OCI-LY7 (cell line): Measurements from ENCODE around the gene RNF150. TPM values are rescaled to one million over a fixed set of nuclear protein-coding genes. Genes with fewer than 3 reads are reported as not detected.

ENCODE experiments used
- BruUV-seq: library from RNA; stranded (reverse); fragments of 400-500 nt; replicated peaks from 2 replicates; lab custom pipeline; 2021; lab: Mats Ljungman, UMichigan
- CTCF ChIA-PET: fragments of 300-600 bp; sonication (Branson Sonifier 250); formaldehyde crosslinking; loops from one replicate; lab custom pipeline; 2022; ENCODE audit warnings: antibody characterized with exemption; ENCODE audit not compliant: unreplicated experiment; lab: Charles Lee
- POLR2A ChIA-PET: fragments of 300-600 bp; sonication (Branson Sonifier 250); formaldehyde crosslinking; loops from one replicate; lab custom pipeline; 2022; ENCODE audit warnings: antibody characterized with exemption; lab: Charles Lee
- DNase-seq: peaks from one replicate; pipeline ENCODE4 v3.0.0-alpha.2; 2015; ENCODE audit warnings: low spot score
- H2AFZ ChIP-seq: fragments of 200-600 bp; sonication (generic), shearing (Covaris generic); 2 replicates; pipeline ENCODE4 v1.6.1; 2014; ENCODE audit warnings: mild to moderate bottlenecking, antibody characterized with exemption, low read length, moderate library complexity
- H3K27ac ChIP-seq: fragments of 200-600 bp; sonication (generic); 2 replicates; pipeline ENCODE4 v1.5.1; 2014; ENCODE audit warnings: mixed run types, low read depth, mild to moderate bottlenecking, moderate library complexity, low read length, inconsistent platforms; ENCODE audit not compliant: poor library complexity, severe bottlenecking
- H3K36me3 ChIP-seq: fragments of 200-600 bp; sonication (generic); 2 replicates; pipeline ENCODE4 v1.6.1; 2014; ENCODE audit warnings: mild to moderate bottlenecking, antibody characterized with exemption, low read length, moderate library complexity, mixed read lengths; ENCODE audit not compliant: insufficient read depth
- H3K4me1 ChIP-seq: fragments of 200-600 bp; sonication (generic); 2 replicates; pipeline ENCODE4 v1.5.1; 2014; ENCODE audit warnings: mild to moderate bottlenecking, low read length; ENCODE audit not compliant: insufficient read depth, poor library complexity, severe bottlenecking
- H3K4me2 ChIP-seq: fragments of 200-600 bp; sonication (generic); 2 replicates; pipeline ENCODE4 v1.6.1; 2014; ENCODE audit warnings: mild to moderate bottlenecking, low read length
- H3K4me3 ChIP-seq: fragments of 200-600 bp; sonication (generic); 2 replicates; pipeline ENCODE4 v1.5.1; 2014; ENCODE audit warnings: mild to moderate bottlenecking, low read depth, low read length; ENCODE audit not compliant: poor library complexity, severe bottlenecking
- H3K79me2 ChIP-seq: fragments of 200-600 bp; sonication (generic); 2 replicates; pipeline ENCODE4 v1.6.1; 2016; ENCODE audit warnings: low read depth, mild to moderate bottlenecking, low read length, moderate library complexity, mixed read lengths; ENCODE audit not compliant: insufficient read depth
- H3K9me2 ChIP-seq: fragments of 200-600 bp; sonication (generic); 2 replicates; pipeline ENCODE4 v1.6.1; 2016; ENCODE audit warnings: mild to moderate bottlenecking, low read length, mixed read lengths; ENCODE audit not compliant: insufficient read depth
- H3K9me3 ChIP-seq: fragments of 200-600 bp; sonication (generic); 2 replicates; pipeline ENCODE4 v1.6.1; 2014; ENCODE audit warnings: mild to moderate bottlenecking, mixed run types, low read length, mixed read lengths
- H4K20me1 ChIP-seq: fragments of 200-600 bp; sonication (generic); 2 replicates; pipeline ENCODE4 v1.6.1; 2014; ENCODE audit warnings: mild to moderate bottlenecking, antibody characterized with exemption, low read length, moderate library complexity, mixed read lengths; ENCODE audit not compliant: insufficient read depth
- EZH2phosphoT487 ChIP-seq: fragments of 200-600 bp; sonication (generic); IDR thresholded peaks from 2 replicates; pipeline ENCODE4 v1.6.1; 2018; ENCODE audit warnings: low read depth, borderline replicate concordance, mild to moderate bottlenecking, mixed run types, antibody characterized with exemption, low read length, moderate library complexity, mixed read lengths
- intact Hi-C: fragments of 100-400 bp; cut with micrococcal nuclease; formaldehyde crosslinking; loops from one replicate; pipeline ENCODE4 v1.10.0; 2022; ENCODE audit not compliant: unreplicated experiment
- total RNA-seq, 2 experiments: library from RNA; depleted of rRNA in 1 of 2; stranded (reverse); fragments of >200 nt in 1 of 2; shearing (Covaris generic) in 1 of 2; gene quantifications; 2 replicates each; pipeline ENCODE4 v1.2.3, GENCODE V29; 2014 to 2022
- TF ChIP-seq, protein P1 (sequence below): fragments of 200-600 bp; sonication (generic); conservative IDR thresholded peaks from 2 replicates; pipeline ENCODE4 v1.5.1; 2014; ENCODE audit warnings: mild to moderate bottlenecking, antibody characterized with exemption, low read length, moderate library complexity, mixed read lengths

RNF150 gene
- total RNA-seq, 2 experiments from 2014 or later, result not detected

DNA sequence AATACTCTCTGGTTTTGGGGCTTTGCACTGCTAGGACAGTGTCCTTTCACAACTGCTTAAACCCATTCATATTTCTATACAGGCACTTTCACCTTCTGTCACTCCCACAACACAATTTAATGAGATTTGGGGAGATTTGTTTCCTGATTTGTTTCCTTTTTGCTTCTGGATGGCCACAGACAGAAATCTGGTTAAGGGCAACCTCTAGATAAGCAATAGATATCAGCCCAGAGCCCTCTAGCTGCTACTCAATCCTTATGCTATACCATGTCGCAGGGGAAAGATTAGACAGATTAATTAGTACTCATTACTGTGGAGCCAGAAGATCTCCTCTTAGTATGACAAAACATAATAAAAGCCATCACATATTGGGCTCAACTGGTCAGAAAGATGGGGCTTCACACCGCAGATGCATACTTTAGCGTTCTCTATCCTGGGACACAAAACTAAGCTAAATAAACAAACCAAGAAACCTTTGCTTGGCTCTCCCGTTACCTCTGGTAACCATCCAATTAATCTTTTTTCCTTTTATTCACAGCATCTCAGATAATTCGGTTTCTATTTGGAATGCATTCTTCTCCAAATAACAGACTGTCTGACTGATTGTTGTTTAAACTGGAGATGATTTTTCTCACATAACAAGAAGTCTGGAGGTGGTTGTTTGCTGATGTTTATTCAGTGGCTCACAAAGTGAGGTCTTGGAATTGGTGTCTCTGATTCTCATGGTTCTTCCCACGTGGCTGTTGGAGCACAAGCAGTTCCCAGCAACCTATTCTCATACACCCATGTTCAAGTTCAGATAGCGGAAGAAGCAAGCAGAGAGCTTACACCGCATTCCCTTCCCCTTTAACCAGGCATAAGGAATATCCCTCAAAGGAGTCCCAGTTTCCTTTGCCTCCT lies 46.5 kb upstream of the RNF150 start:
- Histone ChIP-seq H3K36me3 (no peaks in the 10 kb centered on the region), H3K9me2 (no peaks in the 10 kb centered on the region), H4K20me1 (no peaks in the 10 kb centered on the region), H3K27ac (no peak overlapping the region), H3K4me3 (no peak overlapping the region), H3K79me2 (no peaks in the 10 kb centered on the region), H3K4me1 (no peaks in the 10 kb centered on the region), H3K9me3 (no peaks in the 10 kb centered on the region), H3K4me2 (no peak overlapping the region), H2AFZ (no peak overlapping the region)
- no peak for DNase-seq
- no TSS peak for BruUV-seq
- ChIA-PET POLR2A (no interaction called here), CTCF (no interaction called here)
- intact Hi-C loops, result no loop called here
- TF ChIP-seq EZH2phosphoT487, result no peak
- TF ChIP-seq, protein P1, sequence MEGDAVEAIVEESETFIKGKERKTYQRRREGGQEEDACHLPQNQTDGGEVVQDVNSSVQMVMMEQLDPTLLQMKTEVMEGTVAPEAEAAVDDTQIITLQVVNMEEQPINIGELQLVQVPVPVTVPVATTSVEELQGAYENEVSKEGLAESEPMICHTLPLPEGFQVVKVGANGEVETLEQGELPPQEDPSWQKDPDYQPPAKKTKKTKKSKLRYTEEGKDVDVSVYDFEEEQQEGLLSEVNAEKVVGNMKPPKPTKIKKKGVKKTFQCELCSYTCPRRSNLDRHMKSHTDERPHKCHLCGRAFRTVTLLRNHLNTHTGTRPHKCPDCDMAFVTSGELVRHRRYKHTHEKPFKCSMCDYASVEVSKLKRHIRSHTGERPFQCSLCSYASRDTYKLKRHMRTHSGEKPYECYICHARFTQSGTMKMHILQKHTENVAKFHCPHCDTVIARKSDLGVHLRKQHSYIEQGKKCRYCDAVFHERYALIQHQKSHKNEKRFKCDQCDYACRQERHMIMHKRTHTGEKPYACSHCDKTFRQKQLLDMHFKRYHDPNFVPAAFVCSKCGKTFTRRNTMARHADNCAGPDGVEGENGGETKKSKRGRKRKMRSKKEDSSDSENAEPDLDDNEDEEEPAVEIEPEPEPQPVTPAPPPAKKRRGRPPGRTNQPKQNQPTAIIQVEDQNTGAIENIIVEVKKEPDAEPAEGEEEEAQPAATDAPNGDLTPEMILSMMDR, result no peak

DNA sequence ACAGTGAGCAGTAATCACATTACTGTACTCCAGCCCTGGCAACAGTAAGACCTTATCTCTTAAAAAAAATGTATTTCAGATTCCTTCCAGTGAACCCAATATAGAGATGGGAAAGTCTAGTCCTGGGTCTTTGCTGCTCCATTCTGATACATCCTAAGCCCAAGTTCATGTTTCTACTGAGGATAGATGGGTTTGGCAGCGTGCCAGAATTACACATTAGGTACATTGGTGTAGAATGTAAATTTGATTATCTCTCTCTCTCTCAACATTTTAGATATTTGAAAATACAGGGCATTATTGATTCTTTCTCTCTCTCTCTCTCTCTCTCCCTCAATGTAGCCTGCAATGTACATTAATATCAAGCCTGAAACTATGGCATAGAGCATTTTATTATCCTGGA lies 43.9 kb upstream of the RNF150 start:
- ChIA-PET POLR2A (interaction anchor here (0.6 kb wide), 1 partner anchor 11 kb away, joined by 3 read pairs; no protein-coding TSS in a partner anchor), CTCF (no interaction called here)
- BruUV-seq, result no TSS peak

More for the DNA sequence above, 43.9 kb upstream of the RNF150 start:
- DNase-seq, result no peak
- no peak overlapping the region for H2AFZ ChIP-seq
- H3K9me3 ChIP-seq, result no peaks in the 10 kb centered on the region
- no peaks in the 10 kb centered on the region for H4K20me1 ChIP-seq
- H3K9me2 ChIP-seq, result no peaks in the 10 kb centered on the region
- H3K4me3 ChIP-seq, result no peak overlapping the region
- no peaks in the 10 kb centered on the region for H3K36me3 ChIP-seq
- TF ChIP-seq, protein P1, result no peak
- TF ChIP-seq EZH2phosphoT487, result no peak
- H3K79me2 ChIP-seq, result no peaks in the 10 kb centered on the region
- no peaks in the 10 kb centered on the region for H3K4me1 ChIP-seq
- H3K27ac ChIP-seq, result no peak overlapping the region
- intact Hi-C loops, result no loop called here
- H3K4me2 ChIP-seq, result no peak overlapping the region
